HG03095 (cell line): ENCODE results near the gene HIVEP3.

Source experiments
- ATAC-seq: cut with Tn5 transposase; IDR thresholded peaks from one replicate; pipeline ENCODE4 v1.9.1; 2021; ENCODE audit warnings: moderate library complexity; ENCODE audit not compliant: unreplicated experiment

Gene HIVEP3

DNA sequence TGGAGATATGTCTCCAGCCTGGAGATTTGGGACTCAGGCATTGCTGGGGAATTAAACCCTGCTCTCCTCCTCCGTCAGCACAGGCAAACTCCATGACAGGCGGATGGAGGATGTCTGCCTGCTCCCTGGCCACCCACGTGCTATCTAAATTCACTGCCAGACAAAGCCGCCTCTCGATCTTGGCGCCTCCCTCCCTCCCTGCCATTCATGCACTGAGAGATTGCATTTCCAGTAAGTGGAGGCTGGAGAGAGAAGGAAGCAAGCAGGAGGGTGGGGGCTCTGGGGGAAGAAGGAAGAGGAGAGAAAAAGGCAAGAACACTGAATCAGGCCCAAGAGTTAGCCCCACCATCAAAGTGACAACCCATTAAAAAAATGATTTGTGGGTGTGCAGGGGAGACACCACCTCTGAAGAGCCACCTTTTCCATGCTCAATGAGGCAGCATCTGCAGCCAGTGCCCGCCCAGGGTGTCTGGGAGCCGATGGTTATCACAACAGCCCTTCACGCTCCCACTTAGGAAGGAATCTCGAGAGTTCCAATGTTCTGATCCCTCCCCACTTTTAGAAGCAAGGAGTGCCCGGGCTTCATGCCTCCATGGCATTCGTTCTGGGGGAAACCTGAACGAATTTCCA, 183.0 kb downstream of the HIVEP3 start:
- no peak for ATAC-seq

DNA sequence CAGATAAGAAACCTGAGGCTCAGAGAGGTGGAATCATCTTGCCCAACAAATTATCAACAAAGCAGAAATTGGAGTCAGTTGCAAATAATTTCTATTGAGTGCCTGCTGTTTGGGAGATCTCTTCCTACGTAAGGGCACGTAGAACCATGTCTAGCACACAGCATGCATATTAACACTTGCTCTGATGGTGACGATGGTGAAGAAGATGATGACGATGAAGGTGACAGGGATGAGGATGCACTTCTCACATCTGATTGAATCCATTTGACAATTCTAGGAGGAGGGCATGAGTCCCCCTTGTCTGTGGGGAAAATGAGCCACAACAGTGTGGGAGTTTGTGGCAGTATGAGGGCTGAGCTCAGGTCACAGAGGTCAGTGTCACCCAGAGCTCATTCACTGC, 183.6 kb downstream of the HIVEP3 start:
- ATAC-seq: no peak

DNA sequence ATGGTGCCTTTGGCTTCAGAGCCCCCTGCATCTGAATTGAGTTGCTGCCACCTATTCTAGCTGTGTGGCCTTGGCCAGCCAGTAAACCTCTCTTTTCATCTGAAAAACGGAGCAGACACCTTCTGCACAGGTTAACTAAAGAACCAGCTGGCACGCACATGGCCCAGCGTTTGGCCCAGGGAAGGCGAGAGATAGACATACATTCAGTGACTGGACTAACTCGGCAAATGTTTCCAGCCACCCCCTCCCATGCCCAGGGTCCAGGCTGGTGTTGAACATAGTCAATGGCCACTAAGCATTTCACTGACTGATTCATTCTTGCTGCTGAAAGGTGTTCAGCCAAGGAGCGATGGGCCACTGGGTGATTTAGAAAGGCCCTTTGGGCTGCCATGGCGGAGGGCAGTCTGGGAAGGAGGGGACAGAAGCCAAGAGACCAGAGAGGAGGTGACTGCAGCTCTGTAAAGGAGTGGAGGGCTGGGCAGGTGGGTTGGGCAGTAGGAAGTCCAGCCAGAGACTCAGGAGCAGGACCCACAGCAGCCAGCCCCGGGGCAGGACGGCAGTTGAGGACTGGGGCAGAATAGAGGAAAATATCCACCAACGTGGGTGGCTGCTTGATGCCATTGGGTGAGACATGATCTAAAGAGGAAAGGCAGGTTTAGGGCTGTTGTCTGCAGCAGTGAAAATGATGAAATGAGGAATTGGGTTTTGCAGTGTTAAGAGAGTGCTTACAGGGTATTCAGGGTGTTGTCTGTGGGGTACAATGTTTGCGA, 184.3 kb downstream of the HIVEP3 start:
- ATAC-seq: no peak

- no peak for ATAC-seq
Measured at GRCh38 chr1:41733725-41734124, 185.0 kb downstream of the HIVEP3 start.

DNA sequence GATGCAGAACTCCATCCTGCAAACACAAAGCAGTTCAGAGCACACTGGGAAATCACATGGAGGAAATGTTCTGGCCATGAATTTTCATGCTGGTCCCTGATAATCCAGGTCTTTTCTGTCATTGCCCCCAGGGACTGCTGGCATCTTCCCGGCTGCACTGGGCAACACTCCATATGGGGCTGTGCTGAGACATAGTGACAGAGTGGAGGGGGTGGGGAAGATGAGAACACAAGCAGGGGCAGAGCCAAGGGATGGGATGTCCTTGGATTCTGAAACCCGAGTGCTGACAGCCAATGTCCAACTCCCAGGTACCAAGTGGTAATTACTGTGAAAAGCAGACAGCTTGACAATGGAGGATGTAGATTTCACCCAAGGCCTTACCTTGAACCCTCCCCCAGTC, 185.7 kb downstream of the HIVEP3 start:
- ATAC-seq: no peak

- no peak for ATAC-seq
Measured at GRCh38 chr1:41731516-41732030, 187.1 kb downstream of the HIVEP3 start.

- no peak for ATAC-seq
Measured at GRCh38 chr1:41730806-41731205, 187.9 kb downstream of the HIVEP3 start.

- peak; percentile 80 for ATAC-seq
Measured at GRCh38 chr1:41728403-41729202, 190.1 kb downstream of the HIVEP3 start.

GRCh38 chr1:41727749-41728115, 191.0 kb downstream of the HIVEP3 start:
- ATAC-seq: no peak

- ATAC-seq: no peak
Measured at GRCh38 chr1:41726899-41727748, 191.6 kb downstream of the HIVEP3 start.

GRCh38 chr1:41726292-41726691, 192.4 kb downstream of the HIVEP3 start:
- no peak for ATAC-seq

GRCh38 chr1:41724926-41725325, 193.8 kb downstream of the HIVEP3 start:
- ATAC-seq: no peak

DNA sequence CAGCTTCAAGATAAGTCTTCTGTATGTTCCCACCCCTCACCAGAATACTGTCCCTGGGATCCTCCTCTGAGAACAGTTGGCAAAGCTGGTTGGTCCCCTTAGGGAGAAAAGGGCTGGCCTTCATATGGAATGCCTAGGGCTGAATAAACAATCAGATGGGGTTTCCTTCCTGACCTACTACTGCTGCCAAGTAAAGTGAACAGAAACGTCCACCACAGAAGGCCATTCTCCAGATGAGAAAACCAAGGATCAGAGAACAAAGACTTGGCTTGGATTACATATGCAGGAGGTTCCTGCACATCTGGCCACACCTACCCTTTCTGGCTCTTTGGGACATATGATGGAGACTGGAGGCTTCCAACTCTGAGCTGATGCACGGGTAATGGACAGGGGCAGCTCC, 194.5 kb downstream of the HIVEP3 start:
- ATAC-seq: no peak

DNA sequence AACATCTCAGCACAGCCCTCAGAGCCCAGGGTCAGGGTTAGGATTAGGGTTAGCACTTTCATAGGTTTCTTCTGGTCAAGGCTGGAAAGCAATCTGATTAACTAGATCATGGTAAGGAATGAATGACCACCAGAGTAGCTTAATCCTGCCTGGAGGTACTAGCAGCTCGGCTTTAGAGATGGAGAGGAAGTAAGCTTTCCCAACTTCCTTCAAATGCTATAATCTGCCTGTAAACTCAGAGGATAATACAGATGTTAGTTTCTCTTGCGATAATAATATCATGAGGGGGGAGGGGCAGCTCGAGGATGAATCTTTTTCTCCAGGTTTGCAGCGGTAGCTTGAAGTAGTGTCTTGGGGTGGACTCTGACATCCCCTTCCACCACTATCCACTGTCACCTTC, 194.9 kb downstream of the HIVEP3 start:
- no peak for ATAC-seq

GRCh38 chr1:41722184-41722583, 196.5 kb downstream of the HIVEP3 start:
- ATAC-seq: no peak

DNA sequence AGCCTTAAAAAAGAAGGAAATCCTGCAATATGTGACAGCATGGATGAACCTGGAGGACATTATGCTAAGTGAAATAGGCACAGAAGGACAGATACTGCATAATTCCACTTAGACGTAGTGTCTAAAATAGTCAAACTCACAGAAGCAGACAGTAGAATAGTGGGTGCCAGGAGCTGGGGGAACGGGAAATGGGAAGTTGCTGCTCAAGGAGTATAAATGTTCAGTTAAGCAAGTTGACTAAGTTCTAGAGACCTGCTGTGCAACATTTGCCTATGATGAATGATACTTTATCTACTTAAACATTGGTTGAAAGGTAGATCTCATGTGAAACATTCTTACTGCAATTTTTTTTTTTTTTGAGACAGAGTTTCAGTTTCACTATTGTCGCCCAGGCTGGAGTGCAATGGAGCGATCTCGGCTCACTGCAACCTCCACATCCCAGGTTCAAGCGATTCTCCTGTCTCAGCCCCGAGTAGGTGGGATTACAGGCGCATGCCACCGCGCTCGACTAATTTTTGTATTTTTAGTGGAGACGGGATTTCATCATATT, 197.8 kb downstream of the HIVEP3 start:
- ATAC-seq: peak; percentile 38

GRCh38 chr1:41719590-41719989, 199.1 kb downstream of the HIVEP3 start:
- no peak for ATAC-seq

DNA sequence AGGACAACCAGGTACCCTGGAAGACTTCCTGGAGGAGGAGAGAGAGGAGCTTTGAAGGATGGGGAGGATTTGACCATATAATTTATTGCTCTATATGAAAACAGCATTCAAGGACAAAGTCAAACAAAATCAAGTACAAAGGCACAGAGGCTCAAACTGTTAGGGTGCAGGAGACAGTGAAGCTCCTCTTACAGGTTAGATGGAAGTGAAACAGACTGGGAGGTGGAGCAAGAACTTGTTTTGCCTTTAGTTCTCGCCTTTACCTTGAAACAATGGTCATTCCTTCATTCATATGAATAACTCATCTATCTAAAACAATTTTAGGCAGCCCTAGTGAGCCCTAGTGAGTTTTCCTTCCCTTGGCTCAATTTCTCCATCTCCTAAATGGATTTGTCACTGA, 199.6 kb downstream of the HIVEP3 start:
- no peak for ATAC-seq

DNA sequence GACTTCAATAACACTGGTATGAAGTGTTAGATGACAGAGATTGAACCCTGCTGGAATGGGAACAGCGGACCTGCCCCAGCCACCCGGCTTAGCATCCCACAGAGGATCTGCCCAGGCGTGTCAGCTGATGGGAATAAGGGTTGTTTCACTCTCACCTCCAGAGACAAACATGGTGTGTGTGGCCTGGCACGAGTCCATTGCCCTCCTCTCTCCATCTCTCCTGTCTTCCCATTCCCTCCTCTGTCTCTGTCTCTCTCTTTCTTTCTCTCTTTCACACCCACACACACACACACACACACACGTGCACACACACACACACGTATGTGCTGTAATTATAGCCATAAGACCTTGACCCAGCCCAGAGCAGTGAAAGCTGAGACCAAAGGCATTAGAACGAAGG, 200.2 kb downstream of the HIVEP3 start:
- ATAC-seq: no peak
